Measurements from ENCODE around the gene SPHK2. TPM values are rescaled to one million over a fixed set of nuclear protein-coding genes. Genes with fewer than 3 reads are reported as not detected.

The SPHK2 gene
- total and polyA plus RNA-seq, 2 of the 8 experiments (the other 6 are each of a cell fraction or from before 2014, with no cell fraction given): 43.9 to 60.9 TPM

DNA sequence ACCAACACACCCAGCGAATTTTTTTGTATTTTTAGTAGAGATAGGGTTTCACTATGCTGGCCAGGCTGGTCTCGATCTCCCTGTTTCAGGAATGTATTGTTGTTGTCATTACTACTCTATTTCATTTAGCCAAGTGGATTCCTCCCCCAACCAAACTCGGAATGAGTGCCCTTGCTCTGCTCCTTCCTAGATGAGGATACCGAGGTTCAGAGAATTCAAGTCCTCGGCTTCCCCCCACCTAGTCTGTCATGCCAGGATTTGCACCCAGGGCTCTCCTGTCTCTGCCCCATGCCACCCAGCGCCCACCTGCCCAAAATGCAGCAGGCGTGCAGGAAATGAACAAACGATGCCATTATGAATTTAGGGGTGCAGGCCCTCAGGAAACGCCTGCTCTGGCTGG lies 16.3 kb upstream of the SPHK2 start:
- H4K5ac ChIP-seq (ENCODE audit: insufficient read length, low read depth, low read length): no peak overlapping the region
- H2BK15ac ChIP-seq (ENCODE audit: low read length): no peak overlapping the region
- H3K4me2 ChIP-seq (ENCODE audit: insufficient read depth in 1 of 2, low read depth in 2 of 2, low read length in 2 of 2): no peak overlapping the region
- no peak overlapping the region for H3K56ac ChIP-seq (replicated peaks; ENCODE audit: insufficient read length, low read depth, low read length)
- H3K79me2 ChIP-seq (ENCODE audit: control insufficient read depth in 1 of 2, insufficient read depth in 2 of 2, low read length in 2 of 2): no peaks in the 10 kb centered on the region
- H3K4ac ChIP-seq (replicated peaks; ENCODE audit: insufficient read length, low read depth, low read length): no peak overlapping the region
- H2BK5ac ChIP-seq (ENCODE audit: low read depth, low read length): no peak overlapping the region
- no peak overlapping the region for H3K23ac ChIP-seq (ENCODE audit: insufficient read length)
- DNase-seq (ENCODE audit: low read depth in 1 of 2, low spot score in 2 of 2) (no peak), FAIRE-seq (no peak)
- H3K9me3 ChIP-seq (ENCODE audit: insufficient read depth in 2 of 2, low read depth in 1 of 2, low read length in 1 of 2): no peaks in the 10 kb centered on the region
- no peak overlapping the region for H3K14ac ChIP-seq (ENCODE audit: insufficient read length)
- peak overlapping the region; percentile 79; the same call in 1 of the 2 replicates for H4K8ac ChIP-seq (ENCODE audit: extremely low read depth, insufficient read depth, low read length)
- 86% methylated on average over 9 of the region's 9 CpGs; no CpG with 5 or more reads in 1 of the 2 experiments for WGBS, 2 experiments (ENCODE audit: extremely low coverage in 1 of 2, insufficient coverage in 1 of 2, insufficient read length in 1 of 2, insufficient replicate concordance in 2 of 2, low coverage in 1 of 2, low lambda C conversion rate in 2 of 2, missing lambda C conversion rate in 1 of 2)
- H4K20me1 ChIP-seq (replicated peaks in 1 of 2; ENCODE audit: control insufficient read depth in 1 of 2, insufficient read depth in 2 of 2, low read length in 2 of 2): peaks cover 2% of the 10 kb centered on the region in 2 experiments
- TF ChIP-seq, protein P1, sequence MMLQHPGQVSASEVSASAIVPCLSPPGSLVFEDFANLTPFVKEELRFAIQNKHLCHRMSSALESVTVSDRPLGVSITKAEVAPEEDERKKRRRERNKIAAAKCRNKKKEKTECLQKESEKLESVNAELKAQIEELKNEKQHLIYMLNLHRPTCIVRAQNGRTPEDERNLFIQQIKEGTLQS (IDR thresholded peaks at IDR 0.05; ENCODE audit: insufficient read depth, low read depth, low read length): no peak
- no peak for TF ChIP-seq EZH2 (IDR thresholded peaks at IDR 0.05; ENCODE audit: low read depth, low read length, severe bottlenecking)
- no peak for TF ChIP-seq NANOG (IDR thresholded peaks at IDR 0.05; ENCODE audit: insufficient read depth, low read depth, low read length, poor library complexity, severe bottlenecking)
- no peak for TF ChIP-seq SP2 (IDR thresholded peaks at IDR 0.05; ENCODE audit: low read length)
- no peak overlapping the region for H3K27ac ChIP-seq (ENCODE audit: low read depth, low read length)
- no peak overlapping the region for H2BK12ac ChIP-seq (ENCODE audit: low read depth, low read length)
- H3K36me3 ChIP-seq (ENCODE audit: control insufficient read depth in 2 of 4, insufficient read depth in 4 of 4, low read length in 3 of 4): no peaks in the 10 kb centered on the region
- no peaks in the 10 kb centered on the region; the same call in 1 of the 2 replicates for H3K23me2 ChIP-seq (ENCODE audit: low read depth, low read length)
- CTCF ChIA-PET (ENCODE audit: partially characterized antibody): interaction anchor here (0.6 to 1.4 kb wide), 2 partner anchors 113 to 936 kb away, joined by 3 to 4 read pairs; no protein-coding TSS in a partner anchor
- H2BK20ac ChIP-seq (ENCODE audit: low read length): no peak overlapping the region
- H3K18ac ChIP-seq (ENCODE audit: extremely low read depth, low read length): no peak overlapping the region
- no peaks in the 10 kb centered on the region for H3K4me1 ChIP-seq (replicated peaks in 1 of 4; ENCODE audit: control insufficient read depth in 3 of 4, insufficient read depth in 4 of 4, low read length in 3 of 4)
- no peak overlapping the region for H2BK120ac ChIP-seq (replicated peaks; ENCODE audit: low read depth, low read length)
- no peaks in the 10 kb centered on the region for H3K27me3 ChIP-seq (replicated peaks in 1 of 4; ENCODE audit: control insufficient read depth in 3 of 4, extremely low read depth in 1 of 4, insufficient read depth in 3 of 4, low read length in 3 of 4)
- no peak overlapping the region for H3K4me3 ChIP-seq (ENCODE audit: extremely low read depth in 1 of 4, insufficient read depth in 2 of 4, low read depth in 3 of 4, low read length in 4 of 4)
- POLR2A ChIA-PET (ENCODE audit: partially characterized antibody): interaction anchor here (27.0 kb wide), 1 partner anchor 20 kb away, joined by 788 read pairs; the partner anchor contains the start of genes DBP, FAM83E, RPL18 and SPHK2
- H4K91ac ChIP-seq (replicated peaks; ENCODE audit: insufficient read length, low read length): no peak overlapping the region
- H3K9ac ChIP-seq (replicated peaks in 1 of 4; ENCODE audit: extremely low read depth in 1 of 4, low read depth in 3 of 4, low read length in 3 of 4): no peak overlapping the region
- no peak overlapping the region for H2AK5ac ChIP-seq (ENCODE audit: low read depth, low read length)
- H2AFZ ChIP-seq (ENCODE audit: low read length): no peak overlapping the region
- no peaks in the 10 kb centered on the region for H3K79me1 ChIP-seq (ENCODE audit: low read depth, low read length)

Data from H1 (cell line).